SKM-1 treated with dmso at 0.1 percent for 144 hours (cell line): ENCODE data around the gene CUL9.
"Not testable (repeated sequence)": the region's sequence is repeated elsewhere in the genome, so short reads cannot be mapped to it uniquely, and the experiment has no call there.

Experiments
- DNase-seq: peaks from one replicate; lab custom pipeline; 2025; ENCODE audit not compliant: unreplicated experiment; lab: John Stamatoyannopoulos, UW

Gene CUL9

GRCh38 chr6:43181942-43182860, at the start of gene CUL9:
CUL9 (plus strand) TSS chr6:43182196; CDS start chr6:43184311, 2,115 bp downstream.
- DNase-seq: peak; percentile 59

DNA sequence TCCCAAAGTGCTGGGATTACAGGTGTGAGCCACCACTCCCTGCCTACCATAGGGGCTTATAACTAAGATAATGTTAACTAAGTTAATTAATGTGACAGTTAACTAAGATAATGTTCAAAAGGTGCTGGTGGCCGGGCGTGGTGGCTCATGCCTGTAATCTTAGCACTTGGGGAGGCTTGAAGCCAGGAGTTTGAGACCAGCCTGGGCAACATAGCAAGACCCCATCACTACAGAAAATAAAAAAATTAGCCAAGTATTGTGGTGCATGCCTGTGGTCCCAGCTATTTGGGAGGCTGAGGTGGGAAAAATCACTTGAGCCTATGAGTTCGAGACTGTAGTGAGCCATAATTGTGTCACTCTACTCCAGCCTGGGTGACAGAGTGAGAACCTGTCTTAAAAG, 43.7 kb upstream of the CUL9 start:
- DNase-seq: no peak

DNA sequence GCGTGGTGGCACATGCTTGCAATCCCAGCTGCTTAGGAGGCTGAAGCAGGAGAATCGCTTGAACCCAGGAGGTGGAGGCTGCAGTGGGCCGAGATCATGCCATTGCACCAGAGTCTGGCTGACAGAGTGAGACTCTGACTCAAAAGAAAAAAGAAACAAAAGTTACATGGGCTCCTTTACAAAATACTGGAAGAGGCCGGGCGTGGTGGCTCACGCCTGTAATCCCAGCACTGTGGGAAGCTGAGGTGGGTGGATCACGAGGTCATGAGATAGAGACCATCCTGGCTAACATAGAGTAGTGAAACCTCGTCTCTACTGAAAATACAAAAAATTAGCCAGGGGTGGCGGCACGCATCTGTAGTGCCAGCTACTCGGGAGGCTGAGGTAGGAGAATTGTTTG, 42.0 kb upstream of the CUL9 start:
- not testable (repeated sequence) for DNase-seq

- no peak for DNase-seq
Observed at GRCh38 chr6:43141644-43142043, 40.4 kb upstream of the CUL9 start.

GRCh38 chr6:43142101-43142500, 39.9 kb upstream of the CUL9 start:
- DNase-seq: no peak

- peak; percentile 55 for DNase-seq
Observed at GRCh38 chr6:43143235-43144128, 38.5 kb upstream of the CUL9 start.

GRCh38 chr6:43144879-43145278, 37.1 kb upstream of the CUL9 start:
- DNase-seq: no peak

GRCh38 chr6:43146261-43146660, 35.7 kb upstream of the CUL9 start:
- DNase-seq: no peak

DNA sequence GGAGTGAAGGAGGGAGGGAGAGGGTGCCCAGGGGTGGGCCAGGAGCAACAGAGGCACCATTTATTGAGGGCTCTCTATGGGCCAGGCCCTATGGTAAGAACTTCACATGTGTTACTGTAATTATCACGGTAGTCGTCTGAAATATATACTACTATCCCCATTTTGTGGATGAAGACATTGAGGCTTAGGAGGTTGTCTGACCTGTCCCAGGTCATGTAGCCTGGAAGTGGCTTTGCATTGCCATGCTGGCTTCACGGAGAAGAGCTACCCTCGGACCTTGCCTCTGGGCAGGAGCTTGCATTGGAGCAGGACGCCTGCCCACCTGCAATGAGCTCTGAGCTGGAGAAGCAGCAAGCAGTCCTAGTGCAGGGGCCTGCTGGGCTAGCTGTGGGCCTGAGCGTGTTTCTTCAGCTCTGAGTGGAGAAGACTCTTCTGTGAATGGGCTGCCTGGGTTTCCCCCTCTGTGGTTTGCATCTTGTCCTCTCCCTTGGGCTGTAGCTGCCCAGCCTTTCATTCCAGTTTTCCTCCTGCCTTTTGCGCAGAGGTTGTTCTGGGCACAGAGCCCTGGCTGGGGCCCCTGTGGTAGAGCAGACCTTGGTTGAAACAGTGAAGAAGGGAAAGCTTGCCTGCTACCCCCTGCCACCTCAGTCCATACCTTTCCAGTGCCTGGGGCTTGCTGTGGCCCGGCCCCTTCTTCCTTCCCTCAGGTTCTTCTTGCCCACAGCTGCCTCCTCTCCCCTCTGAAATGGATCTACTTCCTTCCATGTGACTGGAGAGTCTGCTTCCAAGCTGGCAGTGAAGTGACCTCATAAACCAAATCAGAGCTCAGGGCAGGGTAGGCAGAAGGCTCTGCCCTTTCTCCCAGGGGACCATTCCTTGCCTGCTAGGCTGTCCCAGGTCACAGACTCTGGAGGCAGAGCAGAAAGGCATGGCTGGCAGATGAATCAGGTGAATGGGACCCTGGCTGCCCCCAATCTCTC, 35.0 kb upstream of the CUL9 start:
- DNase-seq: no peak

DNA sequence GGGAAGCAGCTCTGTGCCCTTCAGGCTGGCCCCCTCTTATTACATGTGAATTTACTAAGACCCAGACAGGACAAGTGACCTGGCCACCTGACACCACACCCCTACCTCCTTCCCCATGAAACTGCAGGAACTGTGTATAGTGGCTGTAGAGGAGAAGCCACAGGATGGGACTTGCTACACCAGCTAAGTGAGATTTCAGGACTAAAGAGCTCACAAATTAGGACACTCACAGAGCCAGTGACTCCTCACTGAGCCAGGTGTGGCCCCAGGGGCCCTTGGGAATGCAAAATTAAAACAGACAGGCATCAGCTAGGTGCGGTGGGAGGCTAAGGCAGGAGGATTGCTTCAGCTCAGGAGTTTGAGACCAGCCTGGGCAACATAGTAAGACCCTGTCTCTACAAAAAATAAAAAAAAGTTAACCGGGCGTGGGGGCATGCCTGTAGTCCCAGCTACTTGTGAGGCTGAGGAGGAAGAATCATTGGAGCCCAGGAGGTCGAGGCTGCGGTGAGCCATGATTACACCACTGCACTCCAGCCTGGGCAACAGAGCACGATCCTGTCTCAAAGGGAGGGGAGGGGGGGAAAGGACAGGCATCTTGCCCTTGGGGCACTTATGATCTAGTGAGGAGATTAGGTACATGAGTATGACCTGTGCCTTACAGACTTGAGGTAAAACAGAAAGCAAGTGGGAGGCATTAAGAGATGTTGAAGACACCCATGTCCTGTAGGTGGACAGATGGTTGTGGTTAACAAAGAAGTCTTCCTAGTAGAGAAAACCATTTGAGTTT, 34.1 kb upstream of the CUL9 start:
- no peak for DNase-seq

GRCh38 chr6:43149265-43149664, 32.7 kb upstream of the CUL9 start:
- no peak for DNase-seq

DNA sequence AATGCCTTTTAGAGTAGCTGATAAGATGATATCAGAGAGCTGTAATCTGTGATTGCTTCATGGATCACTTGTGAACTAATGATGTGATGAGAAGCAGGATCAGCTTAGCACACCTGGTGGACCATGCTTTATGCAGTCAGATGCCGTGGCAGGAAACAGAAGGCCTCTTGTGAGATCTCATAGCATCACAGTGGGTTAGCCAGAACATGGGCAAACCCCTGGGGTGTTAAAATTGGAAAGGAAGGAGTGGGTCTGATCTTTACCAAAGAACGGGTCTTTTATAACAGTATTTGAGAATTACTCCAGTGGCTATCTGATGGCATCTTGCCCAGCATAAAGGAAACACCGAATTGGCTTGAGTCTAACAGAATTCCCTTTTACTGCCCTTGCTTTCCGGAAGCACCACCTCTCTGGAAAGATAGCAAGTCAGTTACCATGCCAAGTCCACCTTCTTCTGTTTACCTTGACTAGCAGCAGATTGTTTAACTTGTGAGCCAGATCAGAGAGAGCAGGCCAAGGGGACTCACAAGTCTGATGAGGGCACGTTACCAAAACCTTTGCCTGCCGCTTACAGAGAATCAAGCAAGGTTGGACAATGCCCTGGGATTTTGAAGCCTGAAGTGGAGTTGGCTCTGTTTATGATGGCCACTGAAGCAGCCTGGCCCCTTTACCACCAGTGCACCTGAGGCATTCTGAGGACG, 31.8 kb upstream of the CUL9 start:
- DNase-seq: no peak

DNA sequence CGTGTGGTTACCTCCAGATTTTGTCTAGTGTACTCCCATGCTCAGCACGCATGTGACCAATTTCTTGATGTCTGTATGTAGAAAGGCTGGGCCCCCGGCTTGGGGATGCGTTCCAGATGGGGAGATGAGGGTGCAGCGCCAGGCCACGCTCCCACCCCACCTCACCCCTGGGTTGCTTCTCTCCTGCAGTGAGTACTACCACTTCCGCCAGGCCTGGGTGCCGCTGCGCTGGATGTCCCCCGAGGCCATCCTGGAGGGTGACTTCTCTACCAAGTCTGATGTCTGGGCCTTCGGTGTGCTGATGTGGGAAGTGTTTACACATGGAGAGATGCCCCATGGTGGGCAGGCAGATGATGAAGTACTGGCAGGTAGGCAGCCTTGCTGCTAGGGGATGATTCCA, 22.4 kb upstream of the CUL9 start:
- no peak for DNase-seq

DNA sequence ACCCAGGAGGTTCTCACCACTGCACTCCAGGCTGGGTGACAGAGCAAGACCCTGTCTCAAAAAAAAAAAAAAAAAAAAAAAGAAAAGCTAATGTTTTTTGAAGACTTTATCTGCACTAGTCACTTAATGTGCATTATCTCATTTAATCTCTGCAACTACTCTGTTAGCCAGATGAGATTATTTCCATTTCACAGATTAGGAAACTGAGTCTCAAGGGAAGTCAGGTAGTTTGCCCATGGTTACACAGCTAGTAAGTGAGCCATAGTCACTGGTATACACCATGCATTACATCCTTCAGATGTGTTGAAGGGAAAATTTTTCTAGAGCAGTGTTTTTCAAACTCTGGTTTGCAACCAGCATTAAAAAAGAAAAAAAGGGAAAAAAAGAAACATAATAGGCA, 18.1 kb upstream of the CUL9 start:
- no peak for DNase-seq

DNA sequence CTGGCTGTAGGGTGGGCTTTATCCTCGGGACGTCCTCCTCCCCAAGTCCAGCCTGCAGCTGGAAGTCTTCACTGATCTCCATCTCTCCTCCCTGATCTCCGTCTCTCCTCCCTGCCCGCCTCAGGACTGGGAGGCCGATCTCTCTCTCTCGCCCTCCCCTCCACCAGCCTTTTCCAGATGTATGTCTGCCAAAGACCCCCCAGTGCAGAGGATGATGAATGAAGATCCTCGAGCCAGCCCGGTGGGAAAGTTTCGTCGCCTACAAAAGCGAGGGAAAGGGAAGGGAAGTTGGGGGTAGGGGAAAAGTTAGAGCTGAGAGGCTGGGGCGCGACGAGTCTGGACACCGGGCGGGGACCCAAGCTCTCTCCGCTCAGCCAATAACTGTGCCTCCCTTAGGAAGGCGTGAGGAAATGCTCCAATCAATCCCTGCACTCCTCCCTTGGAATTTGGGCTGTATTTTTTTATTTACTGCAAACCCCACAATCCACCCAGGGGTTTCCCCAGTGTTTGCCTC, 11.5 kb upstream of the CUL9 start:
- DNase-seq: peak; percentile 68

DNA sequence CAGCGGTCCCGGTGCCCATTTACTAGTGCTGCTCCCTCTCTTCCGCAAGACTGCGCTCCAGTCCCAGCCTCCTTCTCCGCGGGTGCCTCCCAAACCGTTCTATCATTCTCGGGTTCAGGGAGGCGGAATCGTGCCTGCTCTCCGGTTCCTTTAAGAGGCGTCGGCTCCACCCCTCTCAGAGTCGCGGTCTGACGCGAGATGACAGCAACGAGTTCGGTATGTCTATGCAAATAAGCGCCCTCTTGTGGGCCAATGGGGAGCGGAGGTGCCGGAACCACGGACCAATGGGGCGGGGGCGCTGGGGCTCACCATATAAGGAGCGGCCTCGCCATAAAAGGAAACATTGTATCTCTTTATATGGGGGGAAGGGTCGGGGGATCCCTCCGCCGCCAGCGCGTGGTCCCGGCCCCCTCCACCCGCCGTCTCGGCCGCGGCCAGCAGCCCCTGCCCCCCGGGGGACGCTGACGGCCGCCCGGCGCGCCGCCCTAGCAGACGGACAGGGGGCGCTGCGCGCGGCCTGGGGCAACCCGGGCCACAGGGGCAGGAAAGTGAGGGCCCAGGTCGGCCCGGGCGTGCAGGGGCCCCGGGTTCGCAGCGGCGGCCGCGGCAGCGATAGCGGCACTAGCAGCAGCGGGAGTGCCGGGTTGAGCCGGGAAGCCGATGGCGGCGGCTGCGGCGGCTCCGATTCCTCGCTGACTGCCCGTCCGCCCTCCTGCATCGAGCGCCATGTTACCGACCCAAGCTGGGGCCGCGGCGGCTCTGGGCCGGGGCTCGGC, 10.9 kb upstream of the CUL9 start, which contains the start of gene SRF:
TSS of gene SRF (plus strand) at position 339 of the 776 bp plus-strand sequence. CDS start at position 727, 388 bp downstream.
- peak; percentile 99 for DNase-seq

GRCh38 chr6:43171707-43172103, 10.3 kb upstream of the CUL9 start:
- no peak for DNase-seq
